ENCODE data around the gene TNFRSF13B. TPM values are rescaled to one million over a fixed set of nuclear protein-coding genes. Genes with fewer than 3 reads are reported as not detected.

The TNFRSF13B gene
- total and polyA plus RNA-seq, 2 experiments from 2014 or later = 0.24 TPM; not detected in 1

DNA sequence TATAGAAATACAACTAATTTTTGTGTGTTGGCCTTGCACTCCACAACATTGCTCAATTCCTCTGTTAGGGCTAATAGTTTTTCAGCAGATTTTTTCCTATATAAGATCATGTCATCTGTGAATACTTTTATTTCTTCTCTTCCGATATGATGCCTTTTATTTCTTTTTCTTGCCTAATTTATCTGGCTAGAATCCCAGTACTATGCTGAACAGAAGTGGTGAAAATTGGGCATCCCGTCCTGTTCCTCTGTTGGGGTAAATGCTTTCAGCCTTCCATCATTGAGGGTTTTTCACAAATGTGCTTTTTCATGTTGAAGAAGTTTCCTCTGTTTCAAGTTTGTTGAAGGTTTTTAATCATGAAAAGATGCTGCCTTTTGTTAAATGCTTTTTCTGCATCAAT lies 22.7 kb upstream of the TNFRSF13B start (continued):
- TF ChIP-seq, protein P1, sequence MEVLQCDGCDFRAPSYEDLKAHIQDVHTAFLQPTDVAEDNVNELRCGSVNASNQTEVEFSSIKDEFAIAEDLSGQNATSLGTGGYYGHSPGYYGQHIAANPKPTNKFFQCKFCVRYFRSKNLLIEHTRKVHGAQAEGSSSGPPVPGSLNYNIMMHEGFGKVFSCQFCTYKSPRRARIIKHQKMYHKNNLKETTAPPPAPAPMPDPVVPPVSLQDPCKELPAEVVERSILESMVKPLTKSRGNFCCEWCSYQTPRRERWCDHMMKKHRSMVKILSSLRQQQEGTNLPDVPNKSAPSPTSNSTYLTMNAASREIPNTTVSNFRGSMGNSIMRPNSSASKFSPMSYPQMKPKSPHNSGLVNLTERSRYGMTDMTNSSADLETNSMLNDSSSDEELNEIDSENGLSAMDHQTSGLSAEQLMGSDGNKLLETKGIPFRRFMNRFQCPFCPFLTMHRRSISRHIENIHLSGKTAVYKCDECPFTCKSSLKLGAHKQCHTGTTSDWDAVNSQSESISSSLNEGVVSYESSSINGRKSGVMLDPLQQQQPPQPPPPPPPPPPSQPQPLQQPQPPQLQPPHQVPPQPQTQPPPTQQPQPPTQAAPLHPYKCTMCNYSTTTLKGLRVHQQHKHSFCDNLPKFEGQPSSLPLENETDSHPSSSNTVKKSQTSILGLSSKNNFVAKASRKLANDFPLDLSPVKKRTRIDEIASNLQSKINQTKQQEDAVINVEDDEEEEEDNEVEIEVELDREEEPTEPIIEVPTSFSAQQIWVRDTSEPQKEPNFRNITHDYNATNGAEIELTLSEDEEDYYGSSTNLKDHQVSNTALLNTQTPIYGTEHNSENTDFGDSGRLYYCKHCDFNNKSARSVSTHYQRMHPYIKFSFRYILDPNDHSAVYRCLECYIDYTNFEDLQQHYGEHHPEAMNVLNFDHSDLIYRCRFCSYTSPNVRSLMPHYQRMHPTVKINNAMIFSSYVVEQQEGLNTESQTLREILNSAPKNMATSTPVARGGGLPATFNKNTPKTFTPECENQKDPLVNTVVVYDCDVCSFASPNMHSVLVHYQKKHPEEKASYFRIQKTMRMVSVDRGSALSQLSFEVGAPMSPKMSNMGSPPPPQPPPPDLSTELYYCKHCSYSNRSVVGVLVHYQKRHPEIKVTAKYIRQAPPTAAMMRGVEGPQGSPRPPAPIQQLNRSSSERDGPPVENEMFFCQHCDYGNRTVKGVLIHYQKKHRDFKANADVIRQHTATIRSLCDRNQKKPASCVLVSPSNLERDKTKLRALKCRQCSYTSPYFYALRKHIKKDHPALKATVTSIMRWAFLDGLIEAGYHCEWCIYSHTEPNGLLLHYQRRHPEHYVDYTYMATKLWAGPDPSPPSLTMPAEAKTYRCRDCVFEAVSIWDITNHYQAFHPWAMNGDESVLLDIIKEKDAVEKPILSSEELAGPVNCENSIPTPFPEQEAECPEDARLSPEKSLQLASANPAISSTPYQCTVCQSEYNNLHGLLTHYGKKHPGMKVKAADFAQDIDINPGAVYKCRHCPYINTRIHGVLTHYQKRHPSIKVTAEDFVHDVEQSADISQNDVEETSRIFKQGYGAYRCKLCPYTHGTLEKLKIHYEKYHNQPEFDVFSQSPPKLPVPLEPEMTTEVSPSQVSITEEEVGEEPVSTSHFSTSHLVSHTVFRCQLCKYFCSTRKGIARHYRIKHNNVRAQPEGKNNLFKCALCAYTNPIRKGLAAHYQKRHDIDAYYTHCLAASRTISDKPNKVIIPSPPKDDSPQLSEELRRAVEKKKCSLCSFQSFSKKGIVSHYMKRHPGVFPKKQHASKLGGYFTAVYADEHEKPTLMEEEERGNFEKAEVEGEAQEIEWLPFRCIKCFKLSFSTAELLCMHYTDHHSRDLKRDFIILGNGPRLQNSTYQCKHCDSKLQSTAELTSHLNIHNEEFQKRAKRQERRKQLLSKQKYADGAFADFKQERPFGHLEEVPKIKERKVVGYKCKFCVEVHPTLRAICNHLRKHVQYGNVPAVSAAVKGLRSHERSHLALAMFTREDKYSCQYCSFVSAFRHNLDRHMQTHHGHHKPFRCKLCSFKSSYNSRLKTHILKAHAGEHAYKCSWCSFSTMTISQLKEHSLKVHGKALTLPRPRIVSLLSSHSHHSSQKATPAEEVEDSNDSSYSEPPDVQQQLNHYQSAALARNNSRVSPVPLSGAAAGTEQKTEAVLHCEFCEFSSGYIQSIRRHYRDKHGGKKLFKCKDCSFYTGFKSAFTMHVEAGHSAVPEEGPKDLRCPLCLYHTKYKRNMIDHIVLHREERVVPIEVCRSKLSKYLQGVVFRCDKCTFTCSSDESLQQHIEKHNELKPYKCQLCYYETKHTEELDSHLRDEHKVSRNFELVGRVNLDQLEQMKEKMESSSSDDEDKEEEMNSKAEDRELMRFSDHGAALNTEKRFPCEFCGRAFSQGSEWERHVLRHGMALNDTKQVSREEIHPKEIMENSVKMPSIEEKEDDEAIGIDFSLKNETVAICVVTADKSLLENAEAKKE (CRISPR knock-in tag; IDR thresholded peaks at IDR 0.05) = no peak
- no peak for TF ChIP-seq ZNF331 (CRISPR knock-in tag; IDR thresholded peaks at IDR 0.05; ENCODE audit: low read depth)
- TF ChIP-seq, protein P2, sequence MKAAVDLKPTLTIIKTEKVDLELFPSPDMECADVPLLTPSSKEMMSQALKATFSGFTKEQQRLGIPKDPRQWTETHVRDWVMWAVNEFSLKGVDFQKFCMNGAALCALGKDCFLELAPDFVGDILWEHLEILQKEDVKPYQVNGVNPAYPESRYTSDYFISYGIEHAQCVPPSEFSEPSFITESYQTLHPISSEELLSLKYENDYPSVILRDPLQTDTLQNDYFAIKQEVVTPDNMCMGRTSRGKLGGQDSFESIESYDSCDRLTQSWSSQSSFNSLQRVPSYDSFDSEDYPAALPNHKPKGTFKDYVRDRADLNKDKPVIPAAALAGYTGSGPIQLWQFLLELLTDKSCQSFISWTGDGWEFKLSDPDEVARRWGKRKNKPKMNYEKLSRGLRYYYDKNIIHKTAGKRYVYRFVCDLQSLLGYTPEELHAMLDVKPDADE (IDR thresholded peaks at IDR 0.05) = no peak

DNA sequence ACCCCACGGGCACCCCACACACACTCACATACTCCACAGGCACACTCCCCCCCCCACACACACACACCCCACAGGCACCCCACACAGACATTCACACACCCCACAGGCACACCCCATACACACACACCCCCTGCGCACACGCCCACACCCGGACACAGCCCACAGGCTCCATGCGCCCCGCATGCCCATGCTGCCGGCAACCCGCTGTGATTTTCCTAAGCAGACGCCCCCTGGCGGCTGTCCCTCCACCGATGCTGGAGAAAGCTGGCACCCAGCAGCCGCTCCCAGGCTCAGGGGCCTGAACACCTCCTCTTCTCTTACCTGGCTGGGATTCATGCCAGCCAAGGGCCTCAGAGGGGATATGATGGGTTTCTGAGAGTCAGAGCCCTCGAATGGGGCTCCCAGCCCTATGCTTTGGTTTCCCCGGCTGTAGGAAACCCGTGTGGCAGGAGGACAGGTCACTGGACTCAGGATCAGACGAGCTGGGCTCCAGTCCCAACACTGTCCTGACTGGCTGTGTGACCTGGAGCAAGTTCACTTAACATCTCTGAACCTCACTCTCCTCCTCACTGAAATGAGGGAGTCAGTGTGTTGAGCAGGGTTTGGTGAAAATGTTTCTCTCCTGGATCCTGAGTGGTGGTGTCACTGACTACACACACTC lies 19.6 kb upstream of the TNFRSF13B start:
- H3K27me3 ChIP-seq (ENCODE audit: insufficient read depth) = no peaks in the 10 kb centered on the region
- no peaks in the 10 kb centered on the region for H3K9me2 ChIP-seq (ENCODE audit: insufficient read depth)
- ATAC-seq (peak; percentile 90), DNase-seq (ENCODE audit: low spot score) (peak; percentile 94)
- Mint-ChIP-seq H3K9me3 (no peaks in the 10 kb centered on the region), H3K27me3 (ENCODE audit: insufficient read depth, low read depth, poor library complexity) (peaks cover 5% of the 10 kb centered on the region), H3K4me3 (no peak overlapping the region), H3K27ac (no peak overlapping the region), H3K36me3 (ENCODE audit: low read depth) (no peaks in the 10 kb centered on the region), H3K4me1 (peaks cover 4% of the 10 kb centered on the region; the same call in 1 of the 3 replicates)
- H3K4me2 ChIP-seq = no peak overlapping the region
- no peaks in the 10 kb centered on the region for H3F3A ChIP-seq (replicated peaks; ENCODE audit: low read depth)
- H3K4me3 ChIP-seq = no peak overlapping the region
- 0 out of 2 replicates have a peak overlapping the region, but pooled peaks have one; percentile 67 for H2AFZ ChIP-seq
- no peaks in the 10 kb centered on the region for H3K36me3 ChIP-seq (ENCODE audit: insufficient read depth)
- H4K20me1 ChIP-seq (replicated peaks; ENCODE audit: insufficient read depth) = no peaks in the 10 kb centered on the region
- no peaks in the 10 kb centered on the region for H3K4me1 ChIP-seq (ENCODE audit: insufficient read depth)
- TF ChIP-seq, protein P3, sequence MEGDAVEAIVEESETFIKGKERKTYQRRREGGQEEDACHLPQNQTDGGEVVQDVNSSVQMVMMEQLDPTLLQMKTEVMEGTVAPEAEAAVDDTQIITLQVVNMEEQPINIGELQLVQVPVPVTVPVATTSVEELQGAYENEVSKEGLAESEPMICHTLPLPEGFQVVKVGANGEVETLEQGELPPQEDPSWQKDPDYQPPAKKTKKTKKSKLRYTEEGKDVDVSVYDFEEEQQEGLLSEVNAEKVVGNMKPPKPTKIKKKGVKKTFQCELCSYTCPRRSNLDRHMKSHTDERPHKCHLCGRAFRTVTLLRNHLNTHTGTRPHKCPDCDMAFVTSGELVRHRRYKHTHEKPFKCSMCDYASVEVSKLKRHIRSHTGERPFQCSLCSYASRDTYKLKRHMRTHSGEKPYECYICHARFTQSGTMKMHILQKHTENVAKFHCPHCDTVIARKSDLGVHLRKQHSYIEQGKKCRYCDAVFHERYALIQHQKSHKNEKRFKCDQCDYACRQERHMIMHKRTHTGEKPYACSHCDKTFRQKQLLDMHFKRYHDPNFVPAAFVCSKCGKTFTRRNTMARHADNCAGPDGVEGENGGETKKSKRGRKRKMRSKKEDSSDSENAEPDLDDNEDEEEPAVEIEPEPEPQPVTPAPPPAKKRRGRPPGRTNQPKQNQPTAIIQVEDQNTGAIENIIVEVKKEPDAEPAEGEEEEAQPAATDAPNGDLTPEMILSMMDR (conservative IDR thresholded peaks at IDR 0.05; ENCODE audit: low read depth in 2 of 2) = peak; percentile 82 to 86
- no peak for TF ChIP-seq POLR2AphosphoS5 (IDR thresholded peaks at IDR 0.05; ENCODE audit: low read depth)
- no peaks in the 10 kb centered on the region for H3K79me2 ChIP-seq (replicated peaks; ENCODE audit: insufficient read depth)
- H3K27ac ChIP-seq (ENCODE audit: low read depth) = no peak overlapping the region
